Heart left ventricle (tissue), 13 donors: ENCODE results near the gene PCK1.

ENCODE experiments used
- POLR2A ChIP-seq, 2 donors: fragments of 450-650 bp; IDR thresholded peaks; one replicate each; pipeline ENCODE4 v1.6.1; 2017; ENCODE audit warnings: antibody characterized with exemption in 2 of 2, mild to moderate bottlenecking in 2 of 2, moderate library complexity in 2 of 2
- TF ChIP-seq, protein P1 (sequence below), 12 donors: fragments of 200-600 bp; sonication (generic) in 4 of 12; IDR thresholded peaks; one replicate each; pipeline versions ENCODE4 v1.5.0 to v1.8.0; 2018 to 2022; ENCODE audit warnings: antibody characterized with exemption in 12 of 12, mild to moderate bottlenecking in 5 of 12
- donor health status: ischemic (EF 13 %, LVEDD 7.1; RV severe dilation, severe dysfunction).
- donor health status: DM: no; HTN: yes; CAD: no.
- donor health status: DM: no; HTN: no; CAD: no.
- donor health status: ischemic (EF 25% LVEDD 6.9; RV normal size, moderate dysfunction).
- donor health status: ischemic (EF 25% LVEDD 5.7; RV mildly dilated, moderate dysfunction).
- donor health status: ischemic (EF 35%, LVEDD 5.7; RV mildly dilated, moderate dysfunction).
- donor health status: nonischemic (EF 11% LVEDD 7.7; RV severe dilation, severe dysfunction).
- donor health status: DM: yes; HTN: yes; CAD: no.
- donor health status: PGD.
- donor health status: ischemic (EF 29% LVEDD 5.4; RV normal size, mild dysfunction).
- donor health status: nonischemic (EF 23%, LVEDD 6.1; RV moderate dilation, normal function).

GRCh38 chr20:57605878-57606277, 45.0 kb downstream of the PCK1 start:
- TF ChIP-seq, protein P1, sequence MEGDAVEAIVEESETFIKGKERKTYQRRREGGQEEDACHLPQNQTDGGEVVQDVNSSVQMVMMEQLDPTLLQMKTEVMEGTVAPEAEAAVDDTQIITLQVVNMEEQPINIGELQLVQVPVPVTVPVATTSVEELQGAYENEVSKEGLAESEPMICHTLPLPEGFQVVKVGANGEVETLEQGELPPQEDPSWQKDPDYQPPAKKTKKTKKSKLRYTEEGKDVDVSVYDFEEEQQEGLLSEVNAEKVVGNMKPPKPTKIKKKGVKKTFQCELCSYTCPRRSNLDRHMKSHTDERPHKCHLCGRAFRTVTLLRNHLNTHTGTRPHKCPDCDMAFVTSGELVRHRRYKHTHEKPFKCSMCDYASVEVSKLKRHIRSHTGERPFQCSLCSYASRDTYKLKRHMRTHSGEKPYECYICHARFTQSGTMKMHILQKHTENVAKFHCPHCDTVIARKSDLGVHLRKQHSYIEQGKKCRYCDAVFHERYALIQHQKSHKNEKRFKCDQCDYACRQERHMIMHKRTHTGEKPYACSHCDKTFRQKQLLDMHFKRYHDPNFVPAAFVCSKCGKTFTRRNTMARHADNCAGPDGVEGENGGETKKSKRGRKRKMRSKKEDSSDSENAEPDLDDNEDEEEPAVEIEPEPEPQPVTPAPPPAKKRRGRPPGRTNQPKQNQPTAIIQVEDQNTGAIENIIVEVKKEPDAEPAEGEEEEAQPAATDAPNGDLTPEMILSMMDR (IDR thresholded peaks at IDR 0.05) = no peak
- TF ChIP-seq POLR2A (IDR thresholded peaks at IDR 0.05) = no peak
